H1 (cell line): Measurements from ENCODE around the gene BIRC5. TPM values are rescaled to one million over a fixed set of nuclear protein-coding genes. Genes with fewer than 3 reads are reported as not detected.

Experiments
- CTCF ChIA-PET: fragments of 300-600 bp; sonication (Branson Sonifier 250); formaldehyde crosslinking; loops from one replicate; lab custom pipeline; 2021; ENCODE audit not compliant: partially characterized antibody; lab: Charles Lee
- POLR2A ChIA-PET: fragments of 300-600 bp; sonication (Branson Sonifier 250); formaldehyde crosslinking; loops from one replicate; lab custom pipeline; 2021; ENCODE audit warnings: inconsistent platforms; ENCODE audit not compliant: partially characterized antibody; lab: Charles Lee
- DNase-seq, 2 experiments: peaks; one replicate each; pipeline versions ENCODE4 v3.0.0 to v3.0.0-alpha.2; 2010 to 2022; ENCODE audit warnings: low spot score in 2 of 2, low read depth in 1 of 2, mixed read lengths in 1 of 2
- FAIRE-seq: peaks from 2 replicates; lab custom pipeline; 2011; peaks lifted over from hg19 to GRCh38; lab: Jason Lieb, UNC
- H2AFZ ChIP-seq: 2 replicates; pipeline ENCODE4 v1.8.1; 2012; ENCODE audit warnings: low read length, inconsistent platforms
- H2AK5ac ChIP-seq: 2 replicates; pipeline ENCODE4 v1.6.1; 2013; ENCODE audit warnings: low read depth, low read length
- H2BK120ac ChIP-seq: replicated peaks from 2 replicates; pipeline ENCODE3; 2013; ENCODE audit warnings: low read depth, low read length, inconsistent platforms
- H2BK12ac ChIP-seq: 2 replicates; pipeline ENCODE4 v1.6.1; 2013; ENCODE audit warnings: low read depth, low read length
- H2BK15ac ChIP-seq: 2 replicates; pipeline ENCODE4 v1.6.1; 2013; ENCODE audit warnings: low read length
- H2BK20ac ChIP-seq: 2 replicates; pipeline ENCODE4 v1.6.1; 2013; ENCODE audit warnings: low read length
- H2BK5ac ChIP-seq: 2 replicates; pipeline ENCODE4 v1.6.1; 2013; ENCODE audit warnings: low read depth, low read length
- H3K14ac ChIP-seq: 2 replicates; pipeline ENCODE4 v1.6.1; 2013; ENCODE audit warnings: inconsistent platforms; ENCODE audit not compliant: insufficient read length
- H3K18ac ChIP-seq: 2 replicates; pipeline ENCODE4 v1.6.1; 2013; ENCODE audit warnings: low read length; ENCODE audit errors: extremely low read depth
- H3K23ac ChIP-seq: 2 replicates; pipeline ENCODE4 v1.6.1; 2013; ENCODE audit warnings: inconsistent platforms; ENCODE audit not compliant: insufficient read length
- H3K23me2 ChIP-seq: 2 replicates; pipeline ENCODE4 v1.6.1; 2013; ENCODE audit warnings: low read depth, low read length
- H3K27ac ChIP-seq: 2 replicates; pipeline ENCODE4 v1.6.1; 2011; ENCODE audit warnings: low read depth, low read length, inconsistent platforms
- H3K27me3 ChIP-seq, 4 experiments: replicated peaks in 1 of 4; 1 replicate in 1 of 4; 2 replicates in 3 of 4; pipeline versions ENCODE4 v1.6.1 to v1.8.1; 2011 to 2013; ENCODE audit warnings: low read length in 3 of 4, mild to moderate bottlenecking in 3 of 4, inconsistent platforms in 2 of 4, mixed read lengths in 2 of 4, moderate library complexity in 1 of 4; ENCODE audit not compliant: control insufficient read depth in 3 of 4, insufficient read depth in 3 of 4; ENCODE audit errors: extremely low read depth in 1 of 4
- H3K36me3 ChIP-seq, 4 experiments: 2 replicates each; pipeline versions ENCODE4 v1.6.1 to v1.8.1; 2011 to 2013; ENCODE audit warnings: mild to moderate bottlenecking in 4 of 4, low read length in 3 of 4, moderate library complexity in 2 of 4, control low read depth in 1 of 4, inconsistent platforms in 1 of 4; ENCODE audit not compliant: insufficient read depth in 4 of 4, control insufficient read depth in 2 of 4
- H3K4ac ChIP-seq: replicated peaks from 2 replicates; pipeline ENCODE3; 2013; ENCODE audit warnings: low read length, low read depth, mixed read lengths, inconsistent platforms; ENCODE audit not compliant: insufficient read length
- H3K4me1 ChIP-seq, 4 experiments: replicated peaks in 1 of 4; 1 replicate in 1 of 4; 2 replicates in 3 of 4; pipeline versions ENCODE4 v1.6.1 to v1.8.1; 2011 to 2013; ENCODE audit warnings: low read length in 3 of 4, inconsistent platforms in 2 of 4, mixed read lengths in 1 of 4; ENCODE audit not compliant: insufficient read depth in 4 of 4, control insufficient read depth in 3 of 4
- H3K4me2 ChIP-seq, 2 experiments: 2 replicates each; pipeline versions ENCODE4 v1.6.1 to v1.8.1; 2011 to 2013; ENCODE audit warnings: low read depth in 2 of 2, low read length in 2 of 2, control low read depth in 1 of 2, inconsistent platforms in 1 of 2, mild to moderate bottlenecking in 1 of 2; ENCODE audit not compliant: insufficient read depth in 1 of 2
- H3K4me3 ChIP-seq, 4 experiments: fragments of 200-600, 300-600 bp in 1 of 4; sonication (generic), shearing (Covaris generic), sonication (Bioruptor Twin) in 1 of 4; 2 replicates each; pipeline versions ENCODE4 v1.5.1 to v1.8.1; 2011 to 2016; ENCODE audit warnings: low read length in 4 of 4, low read depth in 3 of 4, control low read depth in 2 of 4, inconsistent platforms in 2 of 4, mild to moderate bottlenecking in 2 of 4, mixed read lengths in 1 of 4, moderate library complexity in 1 of 4; ENCODE audit not compliant: insufficient read depth in 2 of 4; ENCODE audit errors: extremely low read depth in 1 of 4
- H3K56ac ChIP-seq: replicated peaks from 2 replicates; pipeline ENCODE3; 2013; ENCODE audit warnings: low read depth, mild to moderate bottlenecking, mixed read lengths, low read length, inconsistent platforms; ENCODE audit not compliant: insufficient read length
- H3K79me1 ChIP-seq: 2 replicates; pipeline ENCODE4 v1.6.1; 2013; ENCODE audit warnings: low read depth, low read length, control low read depth
- H3K79me2 ChIP-seq, 2 experiments: 2 replicates each; pipeline versions ENCODE4 v1.6.1 to v1.8.1; 2012 to 2013; ENCODE audit warnings: low read length in 2 of 2, mild to moderate bottlenecking in 2 of 2, inconsistent platforms in 1 of 2; ENCODE audit not compliant: insufficient read depth in 2 of 2, control insufficient read depth in 1 of 2
- H3K9ac ChIP-seq, 4 experiments: replicated peaks in 1 of 4; 1 replicate in 1 of 4; 2 replicates in 3 of 4; pipeline versions ENCODE4 v1.6.1 to v1.8.1; 2011 to 2013; ENCODE audit warnings: low read depth in 3 of 4, low read length in 3 of 4, control low read depth in 2 of 4, mild to moderate bottlenecking in 2 of 4, moderate library complexity in 2 of 4, inconsistent platforms in 1 of 4; ENCODE audit errors: extremely low read depth in 1 of 4
- H3K9me3 ChIP-seq, 2 experiments: 2 replicates each; pipeline versions ENCODE4 v1.6.1 to v1.8.1; 2012 to 2013; ENCODE audit warnings: mild to moderate bottlenecking in 2 of 2, moderate library complexity in 2 of 2, control low read depth in 1 of 2, inconsistent platforms in 1 of 2, low read depth in 1 of 2, low read length in 1 of 2, mixed read lengths in 1 of 2; ENCODE audit not compliant: insufficient read depth in 2 of 2
- H4K20me1 ChIP-seq, 2 experiments: replicated peaks in 1 of 2; 2 replicates each; pipeline versions ENCODE3 to v1.8.1; 2011 to 2013; ENCODE audit warnings: inconsistent platforms in 2 of 2, low read length in 2 of 2, mild to moderate bottlenecking in 1 of 2; ENCODE audit not compliant: insufficient read depth in 2 of 2, control insufficient read depth in 1 of 2
- H4K5ac ChIP-seq: 2 replicates; pipeline ENCODE4 v1.6.1; 2013; ENCODE audit warnings: low read length, low read depth, mixed read lengths, inconsistent platforms; ENCODE audit not compliant: insufficient read length
- H4K8ac ChIP-seq: 2 replicates; pipeline ENCODE4 v1.8.0; 2013; ENCODE audit warnings: mild to moderate bottlenecking, moderate library complexity, low read length, inconsistent platforms; ENCODE audit not compliant: insufficient read depth; ENCODE audit errors: extremely low read depth
- H4K91ac ChIP-seq: replicated peaks from 2 replicates; pipeline ENCODE3; 2013; ENCODE audit warnings: low read length, mixed read lengths, inconsistent platforms; ENCODE audit not compliant: insufficient read length
- BACH1 ChIP-seq: IDR thresholded peaks from 2 replicates; pipeline ENCODE4 v1.6.1; 2012; ENCODE audit warnings: low read length, improper control_type of control experiment
- CEBPB ChIP-seq: IDR thresholded peaks from 2 replicates; pipeline ENCODE4 v1.6.1; 2012; ENCODE audit warnings: low read depth, low read length
- EGR1 ChIP-seq: IDR thresholded peaks from 2 replicates; pipeline ENCODE4 v1.6.1; 2011; ENCODE audit warnings: low read depth, low read length, borderline replicate concordance
- MAX ChIP-seq: IDR thresholded peaks from 2 replicates; pipeline ENCODE4 v1.6.1; 2012; ENCODE audit warnings: inconsistent platforms
- POU5F1 ChIP-seq: IDR thresholded peaks from 2 replicates; pipeline ENCODE4 v1.6.1; 2011; ENCODE audit warnings: low read depth, mild to moderate bottlenecking, low read length, moderate library complexity
- RBBP5 ChIP-seq: IDR thresholded peaks from 2 replicates; pipeline ENCODE4 v1.7.1; 2012; ENCODE audit warnings: low read depth, mild to moderate bottlenecking, inconsistent platforms, low read length, moderate library complexity, borderline replicate concordance
- RXRA ChIP-seq: IDR thresholded peaks from 2 replicates; pipeline ENCODE4 v1.6.1; 2011; ENCODE audit warnings: low read depth, mild to moderate bottlenecking, low read length, moderate library complexity; ENCODE audit not compliant: insufficient read depth
- SIN3A ChIP-seq, 2 experiments: IDR thresholded peaks in 1 of 2; conservative IDR thresholded peaks in 1 of 2; 2 replicates each; pipeline ENCODE4 v1.6.1; 2011 to 2012; ENCODE audit warnings: low read length in 2 of 2, improper control_type of control experiment in 1 of 2, low read depth in 1 of 2, mild to moderate bottlenecking in 1 of 2
- TCF12 ChIP-seq: IDR thresholded peaks from 2 replicates; pipeline ENCODE4 v1.6.1; 2011; ENCODE audit warnings: low read depth, mild to moderate bottlenecking, low read length
- YY1 ChIP-seq: IDR thresholded peaks from 2 replicates; pipeline ENCODE4 v1.6.1; 2011; ENCODE audit warnings: low read depth, mild to moderate bottlenecking, low read length
- WGBS, 2 experiments: shearing (Covaris generic) in 1 of 2; methylation state at CpG; one replicate each; pipeline versions ENCODE4 v1.1.6 to v1.1.7; 2013 to 2015; ENCODE audit warnings: low lambda C conversion rate in 2 of 2, mixed read lengths in 2 of 2, inconsistent platforms in 1 of 2, low coverage in 1 of 2, missing lambda C conversion rate in 1 of 2; ENCODE audit not compliant: insufficient replicate concordance in 2 of 2, insufficient coverage in 1 of 2, insufficient read length in 1 of 2; ENCODE audit errors: extremely low coverage in 1 of 2, missing lambda C conversion rate in 1 of 2; 5-methylcytosine and 5-hydroxymethylcytosine counted together
- polyA plus RNA-seq, 7 experiments: library from polyadenylated mRNA; depleted of rRNA in 3 of 7; stranded (reverse) in 5 of 7; unstranded in 2 of 7; fragments of >200 nt in 5 of 7; fragments of 200-250 nt in 2 of 7; gene quantifications; 1 replicate in 5 of 7; 2 replicates in 1 of 7; 4 replicates in 1 of 7; pipeline versions ENCODE4 v1.2.1 to v1.2.3, GENCODE V29; 2011 to 2013; ENCODE audit warnings: missing spikeins in 2 of 7, mixed read lengths in 2 of 7
- total RNA-seq: library from RNA; stranded (reverse); fragmentation: NEBNext Ultra II Directional; extraction: Animal tissue kit (Norgen Biotek cat#: 25700); gene quantifications from 2 replicates; pipeline ENCODE4 v1.2.1, GENCODE V29; 2021

BIRC5 gene
- total and polyA plus RNA-seq, 2 of the 8 experiments (the other 6 are each of a cell fraction or from before 2014, with no cell fraction given): 42.2 to 108 TPM

GRCh38 chr17:78186692-78187595 is 27.1 kb upstream of the BIRC5 start, which contains the start of the genes AFMID and TK1:
TSS of gene AFMID (plus strand) at chr17:78187362. CDS start at chr17:78187371, 9 bp downstream.
TSS of gene TK1 (minus strand) at chr17:78187052. CDS start at chr17:78186994, 58 bp downstream.
- Histone ChIP-seq H3K27ac (peak within 1 kb of the TSS; percentile 94), H4K8ac (peak within 1 kb of the TSS; percentile 98), H2BK120ac (peak within 1 kb of the TSS; percentile 33), H2BK15ac (no peak within 1 kb of the TSS), H3K9me3 (no peaks in the 10 kb centered on the region), H4K91ac (peak within 1 kb of the TSS; percentile 73), H3K4me2 (peak within 1 kb of the TSS; percentile 80 to 84), H3K36me3 (peaks cover 15 to 38% (median 28%) of the 10 kb centered on the region in 4 experiments), H3K4me1 (peaks cover 0 to 13% (median 5%) of the 10 kb centered on the region in 4 experiments; a peak in 6 of 7 replicates), H3K4me3 (peak within 1 kb of the TSS; percentile 71 to 85 (median 80)), H3K79me2 (peaks cover 0 to 42% of the 10 kb centered on the region in 2 experiments; a peak in 3 of 4 replicates), H3K23ac (no peak within 1 kb of the TSS), H2BK20ac (no peak within 1 kb of the TSS), H3K27me3 (no peaks in the 10 kb centered on the region; a peak in 1 of 7 replicates), H3K4ac (peak within 1 kb of the TSS; percentile 85), H3K18ac (peak within 1 kb of the TSS; percentile 83), H4K5ac (peak within 1 kb of the TSS; percentile 85), H2BK5ac (peak within 1 kb of the TSS; percentile 83; the same call in 1 of the 2 replicates), H2AFZ (0 out of 2 replicates have a peak within 1 kb of the TSS, but pooled peaks have one; percentile 43), H3K79me1 (peaks cover 12% of the 10 kb centered on the region), H3K14ac (no peak within 1 kb of the TSS), H4K20me1 (peaks cover 10 to 12% of the 10 kb centered on the region in 2 experiments), H2AK5ac (no peak within 1 kb of the TSS), H3K56ac (peak within 1 kb of the TSS; percentile 88), H3K9ac (peak within 1 kb of the TSS; percentile 80 to 95 (median 94)), H3K23me2 (peaks cover 4% of the 10 kb centered on the region), H2BK12ac (peak within 1 kb of the TSS; percentile 29; the same call in 1 of the 2 replicates)
- FAIRE-seq (no peak), DNase-seq (peak; percentile 95 to 100)
- WGBS, 2 experiments: 5% methylated on average over 53 of the region's 57 CpGs; no CpG with 5 or more reads in 1 of the 2 experiments
- ChIA-PET CTCF (interaction anchor here (1.0 to 6.9 kb wide), 16 partner anchors 11 to 59 kb away, joined by 3 to 76 read pairs (median 5); partner anchors contain the start of genes BIRC5 and TMC6), POLR2A (interaction anchor here (0.5 to 7.3 kb wide), 39 partner anchors 10 to 658 kb away, joined by 3 to 131 read pairs (median 5); partner anchors contain the start of genes BIRC5, TMC6 and TMC8)
- TF ChIP-seq BACH1 (no peak), POU5F1 (no peak), RXRA (no peak), YY1 (peak; percentile 94), RBBP5 (no peak), MAX (peak; percentile 71), SIN3A (conservative IDR thresholded peaks at IDR 0.05 in 1 of 2, IDR thresholded peaks at IDR 0.05 in 1 of 2; ENCODE audit: low read depth in 1 of 2, low read length in 2 of 2) (peak in 1 of 2 experiments; percentile 79; a peak in 2 of 4 replicates), EGR1 (peak; percentile 4; the same call in 1 of the 2 replicates), TCF12 (0 out of 2 replicates have a peak, but pooled peaks have one; percentile 32), CEBPB (no peak)
